Stimulated activated CD8-positive, alpha-beta memory T cell treated with anti-CD3 and anti-CD28 coated beads, Interleukin-12 subunit alpha, Interleukin-12 subunit beta, amount 100 ng/mL, for 24 hours (primary cell): ENCODE measurements around the gene SF3B3.

Source experiments
- DNase-seq: peaks from one replicate; pipeline ENCODE4 v3.0.0-alpha.2; 2020; ENCODE audit errors: extremely low read depth

Gene SF3B3

GRCh38 chr16:70523743-70524398 lies at the start of gene SF3B3:
SF3B3 (plus strand) TSS chr16:70523816; CDS start chr16:70526657, 2,841 bp downstream.
- peak; percentile 28 for DNase-seq

DNA sequence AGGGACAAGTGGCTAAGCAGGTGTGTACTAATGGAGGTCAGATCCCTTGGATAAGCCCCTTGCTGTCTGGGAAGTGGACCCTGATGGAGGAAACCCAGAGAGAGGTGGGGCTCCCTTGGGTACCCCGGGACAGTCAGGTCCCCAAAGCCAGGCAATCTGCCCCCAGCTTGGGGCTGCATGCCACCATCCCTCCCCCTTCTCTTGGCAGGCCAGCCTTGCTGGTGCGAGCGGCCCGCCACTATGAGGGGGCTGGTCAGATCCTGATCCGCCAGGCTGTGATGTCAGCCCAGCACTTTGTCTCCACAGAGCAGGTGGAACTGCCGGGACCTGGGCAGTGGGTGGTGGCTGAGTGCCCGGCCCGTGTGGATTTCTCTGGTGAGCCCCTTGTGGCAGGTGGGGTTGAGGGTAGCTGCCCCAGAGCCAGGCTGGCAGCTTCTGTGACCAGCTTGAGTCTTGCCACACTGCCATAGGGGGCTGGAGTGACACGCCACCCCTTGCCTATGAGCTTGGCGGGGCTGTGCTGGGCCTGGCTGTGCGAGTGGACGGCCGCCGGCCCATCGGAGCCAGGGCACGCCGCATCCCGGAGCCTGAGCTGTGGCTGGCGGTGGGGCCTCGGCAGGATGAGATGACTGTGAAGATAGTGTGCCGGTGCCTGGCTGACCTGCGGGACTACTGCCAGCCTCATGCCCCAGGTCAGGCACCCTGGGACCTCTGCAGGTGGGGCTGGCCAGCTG lies 49.1 kb upstream of the SF3B3 start:
- no peak for DNase-seq

GRCh38 chr16:70475054-70475871 lies 48.4 kb upstream of the SF3B3 start:
- DNase-seq: no peak

- DNase-seq: no peak
Measured at GRCh38 chr16:70476272-70477020, 47.2 kb upstream of the SF3B3 start.

- no peak for DNase-seq
Measured at GRCh38 chr16:70478169-70478568, 45.4 kb upstream of the SF3B3 start.

- DNase-seq: no peak
Measured at GRCh38 chr16:70478912-70479341, 44.7 kb upstream of the SF3B3 start.

GRCh38 chr16:70480127-70481105 lies 43.2 kb upstream of the SF3B3 start:
- DNase-seq: no peak

DNA sequence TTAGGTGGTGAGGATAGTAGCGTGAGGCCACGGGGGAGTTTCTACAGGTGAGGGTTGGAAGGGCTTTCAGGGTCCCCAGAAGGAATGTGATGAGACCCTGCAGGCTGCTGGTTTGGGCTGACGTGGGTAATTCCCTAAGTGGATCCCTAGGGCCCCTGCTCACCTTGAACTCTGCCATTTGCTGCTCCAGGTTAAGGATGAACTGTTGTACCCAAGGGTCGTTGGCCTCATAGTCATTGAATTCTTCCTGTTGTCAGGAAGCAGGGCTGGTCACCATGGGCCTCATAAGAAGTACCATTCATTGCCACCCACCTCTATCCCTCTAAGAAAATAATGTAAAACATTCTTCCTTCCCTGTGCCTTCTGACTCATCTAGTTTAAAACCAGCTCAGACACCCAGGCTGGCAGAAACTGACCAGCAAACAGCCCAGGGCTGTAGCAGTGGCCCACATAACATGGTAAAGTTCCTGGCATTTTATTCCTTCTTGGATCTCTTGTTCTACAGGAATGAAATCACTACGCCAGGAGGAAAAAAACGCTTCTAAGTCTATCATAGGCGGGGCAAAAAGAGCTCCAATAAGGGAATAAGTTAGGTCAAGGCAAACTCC lies 41.6 kb upstream of the SF3B3 start:
- DNase-seq: no peak

DNA sequence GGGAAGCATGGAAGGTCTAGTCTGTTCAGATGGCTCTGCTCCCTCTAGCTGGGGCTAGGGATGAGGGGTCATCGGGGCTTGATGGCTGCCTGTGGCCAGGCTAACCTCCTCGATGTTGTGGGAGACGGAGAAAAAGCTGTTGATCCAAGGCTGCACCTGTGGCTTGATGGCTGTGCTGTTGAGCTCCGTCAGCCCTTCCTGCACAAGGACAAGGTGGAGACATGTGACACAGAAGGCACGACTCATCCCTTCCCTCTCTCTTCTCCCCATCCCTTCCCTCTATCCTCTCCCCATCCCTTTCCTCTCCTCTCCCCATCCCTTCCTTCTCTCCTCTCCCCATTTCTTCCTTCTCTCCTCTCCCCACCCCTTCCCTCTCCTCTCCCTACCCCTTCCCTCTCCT lies 41.0 kb upstream of the SF3B3 start:
- no peak for DNase-seq

DNA sequence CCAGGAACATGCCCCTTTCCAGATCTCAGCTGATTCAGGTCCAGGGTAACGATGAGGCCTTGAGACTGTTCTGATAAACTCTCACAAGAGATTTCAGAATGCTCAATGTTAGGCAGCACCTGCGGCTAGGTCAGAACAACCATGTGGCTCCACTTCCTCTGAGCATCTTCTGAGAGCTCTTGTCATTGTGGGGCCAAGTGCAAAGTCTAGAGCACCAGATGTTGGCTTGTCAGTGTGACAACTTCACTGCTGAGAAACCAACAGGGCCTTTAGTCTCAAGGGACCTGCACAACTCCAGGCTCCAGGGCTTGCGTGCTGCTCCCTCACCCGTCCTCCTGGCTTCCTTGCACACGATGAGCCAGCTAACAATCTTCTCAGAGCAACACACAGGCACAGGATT lies 40.2 kb upstream of the SF3B3 start:
- DNase-seq: no peak

- DNase-seq: no peak
Measured at GRCh38 chr16:70484867-70485266, 38.7 kb upstream of the SF3B3 start.

DNA sequence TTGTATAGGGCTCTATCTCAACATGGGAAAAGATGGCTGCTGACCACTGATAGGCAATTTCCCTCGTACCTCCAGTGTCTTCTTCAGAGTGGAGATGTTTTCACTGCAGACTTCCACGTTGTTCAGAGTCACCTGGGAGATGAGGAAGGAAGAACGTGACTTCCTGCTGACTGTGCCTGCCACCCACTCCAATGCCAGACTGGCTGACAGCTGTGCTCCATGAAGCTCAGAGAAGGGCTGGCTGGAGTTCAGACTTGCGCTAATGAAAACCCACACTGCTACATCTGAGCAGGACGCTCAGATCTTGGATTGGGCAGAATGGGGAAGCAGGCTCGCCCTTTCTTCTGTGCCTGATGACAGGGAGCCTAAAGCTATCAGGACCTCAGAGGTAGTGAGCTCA lies 33.4 kb upstream of the SF3B3 start:
- DNase-seq: no peak

GRCh38 chr16:70493802-70494201 lies 29.8 kb upstream of the SF3B3 start:
- DNase-seq: no peak

- DNase-seq: no peak
Measured at GRCh38 chr16:70494202-70494770, 29.3 kb upstream of the SF3B3 start.

GRCh38 chr16:70494777-70495176 lies 28.8 kb upstream of the SF3B3 start:
- DNase-seq: no peak

DNA sequence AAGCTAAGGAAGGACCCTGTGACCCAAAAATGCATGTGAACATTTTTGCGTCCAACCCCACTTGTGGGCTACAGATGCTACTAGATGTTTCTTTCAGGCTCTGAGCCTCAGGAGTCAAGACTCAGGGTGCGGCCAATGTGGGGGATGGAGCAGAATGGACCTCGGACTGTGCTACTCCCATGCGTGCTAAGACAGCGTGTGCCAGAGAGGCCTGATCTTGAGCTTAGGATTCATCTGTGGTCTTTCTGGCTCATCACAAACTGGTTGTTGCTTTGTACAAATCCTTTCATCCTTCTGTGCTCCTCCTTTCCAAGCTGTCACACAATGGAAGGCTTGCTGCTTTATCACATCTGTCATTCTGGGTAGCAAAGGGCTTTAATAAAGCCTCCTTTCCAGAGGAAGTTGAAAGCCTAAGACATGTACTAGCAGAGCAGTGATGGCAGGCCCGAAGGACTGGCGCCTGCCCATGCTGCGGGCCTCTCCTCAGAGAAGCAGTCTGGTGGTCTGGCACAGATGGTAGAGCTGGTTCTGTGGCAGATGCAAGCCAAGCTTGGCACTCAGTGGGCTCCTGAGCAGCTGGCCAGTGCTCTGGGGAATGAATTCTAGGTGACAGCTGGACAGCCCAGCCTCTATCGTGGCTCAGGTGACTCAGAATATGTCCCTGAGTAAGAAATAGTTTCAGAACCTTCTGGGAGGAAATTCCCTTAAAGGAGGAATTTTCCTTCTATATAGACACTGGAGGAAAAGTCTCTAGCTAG lies 28.0 kb upstream of the SF3B3 start:
- DNase-seq: no peak

GRCh38 chr16:70496513-70496912 lies 27.1 kb upstream of the SF3B3 start:
- no peak for DNase-seq

DNA sequence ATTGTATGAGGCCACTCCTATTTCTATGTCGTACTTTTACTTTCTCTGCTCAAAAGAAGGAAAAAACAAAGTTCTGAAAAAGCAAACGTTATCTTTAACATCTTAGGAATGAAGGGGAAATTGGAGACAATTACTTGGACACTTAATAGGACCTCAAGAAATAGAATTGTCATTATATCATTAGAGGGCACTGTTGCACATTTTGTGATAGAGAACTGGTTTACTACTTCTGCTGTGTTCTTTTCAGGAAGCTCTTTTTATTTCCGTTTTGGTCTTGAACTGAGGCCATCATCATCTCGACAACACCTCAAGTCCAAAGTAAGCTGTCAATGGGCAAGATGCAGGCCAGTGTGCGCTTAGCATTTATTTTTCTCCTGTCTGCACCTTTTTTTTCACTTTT lies 14.9 kb upstream of the SF3B3 start:
- no peak for DNase-seq

- DNase-seq: no peak
Measured at GRCh38 chr16:70510216-70510615, 13.4 kb upstream of the SF3B3 start.
